H1 (cell line): ENCODE data around the gene ABCG1. TPM values are rescaled to one million over a fixed set of nuclear protein-coding genes. Genes with fewer than 3 reads are reported as not detected.
A peak's percentile ranks its signal among the peaks of the same experiment; 100 is the strongest.

Experiments
- CTCF ChIA-PET: fragments of 300-600 bp; sonication (Branson Sonifier 250); formaldehyde crosslinking; loops from one replicate; lab custom pipeline; 2021; ENCODE audit not compliant: partially characterized antibody; lab: Charles Lee
- POLR2A ChIA-PET: fragments of 300-600 bp; sonication (Branson Sonifier 250); formaldehyde crosslinking; loops from one replicate; lab custom pipeline; 2021; ENCODE audit warnings: inconsistent platforms; ENCODE audit not compliant: partially characterized antibody; lab: Charles Lee
- DNase-seq, 2 experiments: peaks; one replicate each; pipeline versions ENCODE4 v3.0.0 to v3.0.0-alpha.2; 2010 to 2022; ENCODE audit warnings: low spot score in 2 of 2, low read depth in 1 of 2, mixed read lengths in 1 of 2
- FAIRE-seq: peaks from 2 replicates; lab custom pipeline; 2011; peaks lifted over from hg19 to GRCh38; lab: Jason Lieb, UNC
- H2AFZ ChIP-seq: 2 replicates; pipeline ENCODE4 v1.8.1; 2012; ENCODE audit warnings: low read length, inconsistent platforms
- H2AK5ac ChIP-seq: 2 replicates; pipeline ENCODE4 v1.6.1; 2013; ENCODE audit warnings: low read depth, low read length
- H2BK120ac ChIP-seq: replicated peaks from 2 replicates; pipeline ENCODE3; 2013; ENCODE audit warnings: low read depth, low read length, inconsistent platforms
- H2BK12ac ChIP-seq: 2 replicates; pipeline ENCODE4 v1.6.1; 2013; ENCODE audit warnings: low read depth, low read length
- H2BK15ac ChIP-seq: 2 replicates; pipeline ENCODE4 v1.6.1; 2013; ENCODE audit warnings: low read length
- H2BK20ac ChIP-seq: 2 replicates; pipeline ENCODE4 v1.6.1; 2013; ENCODE audit warnings: low read length
- H2BK5ac ChIP-seq: 2 replicates; pipeline ENCODE4 v1.6.1; 2013; ENCODE audit warnings: low read depth, low read length
- H3K14ac ChIP-seq: 2 replicates; pipeline ENCODE4 v1.6.1; 2013; ENCODE audit warnings: inconsistent platforms; ENCODE audit not compliant: insufficient read length
- H3K18ac ChIP-seq: 2 replicates; pipeline ENCODE4 v1.6.1; 2013; ENCODE audit warnings: low read length; ENCODE audit errors: extremely low read depth
- H3K23ac ChIP-seq: 2 replicates; pipeline ENCODE4 v1.6.1; 2013; ENCODE audit warnings: inconsistent platforms; ENCODE audit not compliant: insufficient read length
- H3K23me2 ChIP-seq: 2 replicates; pipeline ENCODE4 v1.6.1; 2013; ENCODE audit warnings: low read depth, low read length
- H3K27ac ChIP-seq: 2 replicates; pipeline ENCODE4 v1.6.1; 2011; ENCODE audit warnings: low read depth, low read length, inconsistent platforms
- H3K27me3 ChIP-seq, 4 experiments: replicated peaks in 1 of 4; 1 replicate in 1 of 4; 2 replicates in 3 of 4; pipeline versions ENCODE4 v1.6.1 to v1.8.1; 2011 to 2013; ENCODE audit warnings: low read length in 3 of 4, mild to moderate bottlenecking in 3 of 4, inconsistent platforms in 2 of 4, mixed read lengths in 2 of 4, moderate library complexity in 1 of 4; ENCODE audit not compliant: control insufficient read depth in 3 of 4, insufficient read depth in 3 of 4; ENCODE audit errors: extremely low read depth in 1 of 4
- H3K36me3 ChIP-seq, 4 experiments: 2 replicates each; pipeline versions ENCODE4 v1.6.1 to v1.8.1; 2011 to 2013; ENCODE audit warnings: mild to moderate bottlenecking in 4 of 4, low read length in 3 of 4, moderate library complexity in 2 of 4, control low read depth in 1 of 4, inconsistent platforms in 1 of 4; ENCODE audit not compliant: insufficient read depth in 4 of 4, control insufficient read depth in 2 of 4
- H3K4ac ChIP-seq: replicated peaks from 2 replicates; pipeline ENCODE3; 2013; ENCODE audit warnings: low read length, low read depth, mixed read lengths, inconsistent platforms; ENCODE audit not compliant: insufficient read length
- H3K4me1 ChIP-seq, 4 experiments: replicated peaks in 1 of 4; 1 replicate in 1 of 4; 2 replicates in 3 of 4; pipeline versions ENCODE4 v1.6.1 to v1.8.1; 2011 to 2013; ENCODE audit warnings: low read length in 3 of 4, inconsistent platforms in 2 of 4, mixed read lengths in 1 of 4; ENCODE audit not compliant: insufficient read depth in 4 of 4, control insufficient read depth in 3 of 4
- H3K4me2 ChIP-seq, 2 experiments: 2 replicates each; pipeline versions ENCODE4 v1.6.1 to v1.8.1; 2011 to 2013; ENCODE audit warnings: low read depth in 2 of 2, low read length in 2 of 2, control low read depth in 1 of 2, inconsistent platforms in 1 of 2, mild to moderate bottlenecking in 1 of 2; ENCODE audit not compliant: insufficient read depth in 1 of 2
- H3K4me3 ChIP-seq, 4 experiments: fragments of 200-600, 300-600 bp in 1 of 4; sonication (generic), shearing (Covaris generic), sonication (Bioruptor Twin) in 1 of 4; 2 replicates each; pipeline versions ENCODE4 v1.5.1 to v1.8.1; 2011 to 2016; ENCODE audit warnings: low read length in 4 of 4, low read depth in 3 of 4, control low read depth in 2 of 4, inconsistent platforms in 2 of 4, mild to moderate bottlenecking in 2 of 4, mixed read lengths in 1 of 4, moderate library complexity in 1 of 4; ENCODE audit not compliant: insufficient read depth in 2 of 4; ENCODE audit errors: extremely low read depth in 1 of 4
- H3K56ac ChIP-seq: replicated peaks from 2 replicates; pipeline ENCODE3; 2013; ENCODE audit warnings: low read depth, mild to moderate bottlenecking, mixed read lengths, low read length, inconsistent platforms; ENCODE audit not compliant: insufficient read length
- H3K79me1 ChIP-seq: 2 replicates; pipeline ENCODE4 v1.6.1; 2013; ENCODE audit warnings: low read depth, low read length, control low read depth
- H3K79me2 ChIP-seq, 2 experiments: 2 replicates each; pipeline versions ENCODE4 v1.6.1 to v1.8.1; 2012 to 2013; ENCODE audit warnings: low read length in 2 of 2, mild to moderate bottlenecking in 2 of 2, inconsistent platforms in 1 of 2; ENCODE audit not compliant: insufficient read depth in 2 of 2, control insufficient read depth in 1 of 2
- H3K9ac ChIP-seq, 4 experiments: replicated peaks in 1 of 4; 1 replicate in 1 of 4; 2 replicates in 3 of 4; pipeline versions ENCODE4 v1.6.1 to v1.8.1; 2011 to 2013; ENCODE audit warnings: low read depth in 3 of 4, low read length in 3 of 4, control low read depth in 2 of 4, mild to moderate bottlenecking in 2 of 4, moderate library complexity in 2 of 4, inconsistent platforms in 1 of 4; ENCODE audit errors: extremely low read depth in 1 of 4
- H3K9me3 ChIP-seq, 2 experiments: 2 replicates each; pipeline versions ENCODE4 v1.6.1 to v1.8.1; 2012 to 2013; ENCODE audit warnings: mild to moderate bottlenecking in 2 of 2, moderate library complexity in 2 of 2, control low read depth in 1 of 2, inconsistent platforms in 1 of 2, low read depth in 1 of 2, low read length in 1 of 2, mixed read lengths in 1 of 2; ENCODE audit not compliant: insufficient read depth in 2 of 2
- H4K20me1 ChIP-seq, 2 experiments: replicated peaks in 1 of 2; 2 replicates each; pipeline versions ENCODE3 to v1.8.1; 2011 to 2013; ENCODE audit warnings: inconsistent platforms in 2 of 2, low read length in 2 of 2, mild to moderate bottlenecking in 1 of 2; ENCODE audit not compliant: insufficient read depth in 2 of 2, control insufficient read depth in 1 of 2
- H4K5ac ChIP-seq: 2 replicates; pipeline ENCODE4 v1.6.1; 2013; ENCODE audit warnings: low read length, low read depth, mixed read lengths, inconsistent platforms; ENCODE audit not compliant: insufficient read length
- H4K8ac ChIP-seq: 2 replicates; pipeline ENCODE4 v1.8.0; 2013; ENCODE audit warnings: mild to moderate bottlenecking, moderate library complexity, low read length, inconsistent platforms; ENCODE audit not compliant: insufficient read depth; ENCODE audit errors: extremely low read depth
- H4K91ac ChIP-seq: replicated peaks from 2 replicates; pipeline ENCODE3; 2013; ENCODE audit warnings: low read length, mixed read lengths, inconsistent platforms; ENCODE audit not compliant: insufficient read length
- CHD2 ChIP-seq: IDR thresholded peaks from 2 replicates; pipeline ENCODE4 v1.6.1; 2012; ENCODE audit warnings: low read length, improper control_type of control experiment
- HDAC2 ChIP-seq, 2 experiments: fragments of 300-600 bp in 1 of 2; sonication (generic) in 1 of 2; IDR thresholded peaks; 2 replicates each; pipeline ENCODE4 v1.6.1; 2011 to 2012; ENCODE audit warnings: low read depth in 2 of 2, low read length in 2 of 2, mild to moderate bottlenecking in 2 of 2, moderate library complexity in 2 of 2, borderline replicate concordance in 1 of 2, inconsistent platforms in 1 of 2
- JUND ChIP-seq: IDR thresholded peaks from 2 replicates; pipeline ENCODE4 v1.6.1; 2011; ENCODE audit warnings: mild to moderate bottlenecking, improper control_type of control experiment, low read length
- KDM5A ChIP-seq: fragments of 200-600 bp; IDR thresholded peaks from 2 replicates; pipeline ENCODE4 v1.7.1; 2012; ENCODE audit warnings: mild to moderate bottlenecking, low read length, inconsistent platforms, mixed read lengths
- RNF2 ChIP-seq: fragments of 200-900, 300-1000 bp; sonication (generic); IDR thresholded peaks from 2 replicates; pipeline ENCODE4 v1.7.1; 2016; ENCODE audit warnings: borderline replicate concordance, low read depth, mild to moderate bottlenecking, antibody characterized with exemption, low read length; ENCODE audit not compliant: poor library complexity, severe bottlenecking; ENCODE audit errors: missing control alignments
- RXRA ChIP-seq: IDR thresholded peaks from 2 replicates; pipeline ENCODE4 v1.6.1; 2011; ENCODE audit warnings: low read depth, mild to moderate bottlenecking, low read length, moderate library complexity; ENCODE audit not compliant: insufficient read depth
- SIRT6 ChIP-seq: IDR thresholded peaks from one replicate; pipeline ENCODE4 v1.7.1; 2012; ENCODE audit warnings: low read length, inconsistent platforms
- SRF ChIP-seq: IDR thresholded peaks from 2 replicates; pipeline ENCODE4 v1.6.1; 2011; ENCODE audit warnings: mild to moderate bottlenecking, low read depth, low read length, moderate library complexity
- TAF1 ChIP-seq: IDR thresholded peaks from 2 replicates; pipeline ENCODE4 v1.6.1; 2011; ENCODE audit warnings: mild to moderate bottlenecking, low read depth, low read length
- WGBS, 2 experiments: shearing (Covaris generic) in 1 of 2; methylation state at CpG; one replicate each; pipeline versions ENCODE4 v1.1.6 to v1.1.7; 2013 to 2015; ENCODE audit warnings: low lambda C conversion rate in 2 of 2, mixed read lengths in 2 of 2, inconsistent platforms in 1 of 2, low coverage in 1 of 2, missing lambda C conversion rate in 1 of 2; ENCODE audit not compliant: insufficient replicate concordance in 2 of 2, insufficient coverage in 1 of 2, insufficient read length in 1 of 2; ENCODE audit errors: extremely low coverage in 1 of 2, missing lambda C conversion rate in 1 of 2; 5-methylcytosine and 5-hydroxymethylcytosine counted together
- polyA plus RNA-seq, 7 experiments: library from polyadenylated mRNA; depleted of rRNA in 3 of 7; stranded (reverse) in 5 of 7; unstranded in 2 of 7; fragments of >200 nt in 5 of 7; fragments of 200-250 nt in 2 of 7; gene quantifications; 1 replicate in 5 of 7; 2 replicates in 1 of 7; 4 replicates in 1 of 7; pipeline versions ENCODE4 v1.2.1 to v1.2.3, GENCODE V29; 2011 to 2013; ENCODE audit warnings: missing spikeins in 2 of 7, mixed read lengths in 2 of 7
- total RNA-seq: library from RNA; stranded (reverse); fragmentation: NEBNext Ultra II Directional; extraction: Animal tissue kit (Norgen Biotek cat#: 25700); gene quantifications from 2 replicates; pipeline ENCODE4 v1.2.1, GENCODE V29; 2021
- TF ChIP-seq, protein P1 (sequence below): IDR thresholded peaks from 2 replicates; pipeline ENCODE4 v1.6.1; 2011; ENCODE audit warnings: low read length, improper control_type of control experiment
- TF ChIP-seq, protein P2 (sequence below): IDR thresholded peaks from 2 replicates; pipeline ENCODE4 v1.6.1; 2012; ENCODE audit warnings: inconsistent platforms

ABCG1 gene
- total and polyA plus RNA-seq, 2 of the 8 experiments (the other 6 are each of a cell fraction or from before 2014, with no cell fraction given) = 2.1 to 4.0 TPM

DNA sequence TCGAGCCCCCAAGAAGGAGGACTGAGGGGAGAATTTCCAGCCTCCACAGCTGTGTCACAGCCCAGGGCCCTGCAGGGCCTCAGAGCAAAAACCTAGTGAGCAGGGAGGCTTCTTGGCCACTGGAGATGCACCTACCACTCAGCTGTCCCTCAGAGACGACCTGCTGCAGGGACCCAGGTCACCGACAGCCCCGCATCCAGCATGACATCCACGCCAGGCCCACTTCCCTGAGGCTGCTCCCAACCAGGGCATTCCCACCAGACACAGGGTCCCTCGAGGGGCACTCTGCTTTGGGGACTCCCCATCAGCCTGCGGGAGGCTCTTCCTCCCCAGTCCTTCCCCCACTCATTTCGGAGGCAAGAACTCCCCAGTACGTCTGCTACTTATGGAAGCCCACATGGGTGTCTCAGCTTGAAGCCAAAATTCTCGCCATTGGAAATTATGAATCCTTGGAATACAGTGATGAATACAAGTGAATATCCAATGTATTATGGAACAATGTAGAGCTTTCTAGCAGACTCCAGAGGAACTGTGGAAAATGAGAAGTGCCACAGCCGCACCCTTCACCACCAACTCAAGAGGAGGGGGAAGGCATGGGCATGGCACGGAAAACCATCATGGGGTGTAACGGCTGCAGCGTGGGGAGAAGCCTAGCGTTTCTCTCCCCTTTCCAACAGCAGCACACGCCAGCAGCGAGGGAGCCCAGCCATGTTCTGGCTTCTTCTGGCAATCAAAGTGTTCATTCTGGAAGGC is 89.4 kb downstream of the ABCG1 start:
- no peak overlapping the region for H3K4ac ChIP-seq
- no peaks in the 10 kb centered on the region for H3K79me2 ChIP-seq
- H3K14ac ChIP-seq = no peak overlapping the region
- H3K4me2 ChIP-seq = no peak overlapping the region
- H3K36me3 ChIP-seq = no peaks in the 10 kb centered on the region
- H4K91ac ChIP-seq = no peak overlapping the region
- no peak overlapping the region for H4K5ac ChIP-seq
- H3K4me1 ChIP-seq = peaks cover 0 to 8% (median 3%) of the 10 kb centered on the region in 4 experiments; a peak in 5 of 7 replicates
- CTCF ChIA-PET = interaction anchor here (0.7 to 14.3 kb wide), 17 partner anchors 10 to 163 kb away, joined by 3 to 137 read pairs (median 6); no protein-coding TSS in a partner anchor
- no peak overlapping the region for H2AFZ ChIP-seq
- H3K23ac ChIP-seq = no peak overlapping the region
- POLR2A ChIA-PET = no interaction called here
- no peaks in the 10 kb centered on the region for H3K79me1 ChIP-seq
- no peak overlapping the region for H2BK12ac ChIP-seq
- H3K9ac ChIP-seq = no peak overlapping the region
- WGBS, 2 experiments = 87% methylated on average over 15 of the region's 17 CpGs; no CpG with 5 or more reads in 1 of the 2 experiments
- no peaks in the 10 kb centered on the region for H4K20me1 ChIP-seq
- H3K23me2 ChIP-seq = no peaks in the 10 kb centered on the region; the same call in 1 of the 2 replicates
- peaks cover 0 to 7% (median 3%) of the 10 kb centered on the region in 4 experiments; a peak in 2 of 7 replicates for H3K27me3 ChIP-seq
- FAIRE-seq (no peak), DNase-seq (no peak)
- H2BK15ac ChIP-seq = no peak overlapping the region
- H2BK120ac ChIP-seq = no peak overlapping the region
- H3K27ac ChIP-seq = no peak overlapping the region
- no peak overlapping the region for H2BK5ac ChIP-seq
- H2AK5ac ChIP-seq = peak overlapping the region; percentile 70; the same call in 1 of the 2 replicates
- no peak overlapping the region for H4K8ac ChIP-seq
- H3K9me3 ChIP-seq = no peaks in the 10 kb centered on the region
- H3K18ac ChIP-seq = no peak overlapping the region
- no peak overlapping the region for H3K56ac ChIP-seq
- H3K4me3 ChIP-seq = no peak overlapping the region
- no peak overlapping the region for H2BK20ac ChIP-seq
- TF ChIP-seq, protein P1, sequence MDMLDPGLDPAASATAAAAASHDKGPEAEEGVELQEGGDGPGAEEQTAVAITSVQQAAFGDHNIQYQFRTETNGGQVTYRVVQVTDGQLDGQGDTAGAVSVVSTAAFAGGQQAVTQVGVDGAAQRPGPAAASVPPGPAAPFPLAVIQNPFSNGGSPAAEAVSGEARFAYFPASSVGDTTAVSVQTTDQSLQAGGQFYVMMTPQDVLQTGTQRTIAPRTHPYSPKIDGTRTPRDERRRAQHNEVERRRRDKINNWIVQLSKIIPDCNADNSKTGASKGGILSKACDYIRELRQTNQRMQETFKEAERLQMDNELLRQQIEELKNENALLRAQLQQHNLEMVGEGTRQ = no peak
- TF ChIP-seq RXRA (no peak), RNF2 (no peak), SRF (no peak), HDAC2 (IDR thresholded peaks at IDR 0.05; ENCODE audit: borderline replicate concordance in 1 of 2, low read depth in 2 of 2, low read length in 2 of 2) (no peak), TAF1 (no peak), JUND (no peak), SIRT6 (no peak), CHD2 (no peak), KDM5A (no peak)
- TF ChIP-seq, protein P2, sequence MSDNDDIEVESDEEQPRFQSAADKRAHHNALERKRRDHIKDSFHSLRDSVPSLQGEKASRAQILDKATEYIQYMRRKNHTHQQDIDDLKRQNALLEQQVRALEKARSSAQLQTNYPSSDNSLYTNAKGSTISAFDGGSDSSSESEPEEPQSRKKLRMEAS = no peak
